Measurements from ENCODE around the gene MANF.

MANF gene

GRCh38 chr3:51390246-51391074, 5.4 kb downstream of the MANF start:
- no peak for DNase-seq

GRCh38 chr3:51391075-51391565, 6.0 kb downstream of the MANF start, which contains the start of gene RBM15B:
TSS of gene RBM15B (plus strand) at chr3:51391285. CDS start at chr3:51391400, 115 bp downstream.
- peak; percentile 97 for DNase-seq

GRCh38 chr3:51391566-51392354, 6.7 kb downstream of the MANF start:
- peak; percentile 22 for DNase-seq

GRCh38 chr3:51392355-51393133, 7.5 kb downstream of the MANF start:
- no peak for DNase-seq

- DNase-seq, result no peak
These were observed 8.0 kb downstream of the MANF start for GRCh38 chr3:51393134-51393495.

- DNase-seq, result no peak
These were observed 8.5 kb downstream of the MANF start for GRCh38 chr3:51393564-51393963.

- DNase-seq, result no peak
These were observed 9.4 kb downstream of the MANF start for GRCh38 chr3:51394541-51394940.

- no peak for DNase-seq
These were observed 10.6 kb downstream of the MANF start for GRCh38 chr3:51395493-51396213.

- DNase-seq, result no peak
These were observed 11.3 kb downstream of the MANF start for GRCh38 chr3:51396401-51396800.

GRCh38 chr3:51397392-51397791, 12.3 kb downstream of the MANF start:
- DNase-seq, result no peak

GRCh38 chr3:51398595-51399310, 13.7 kb downstream of the MANF start:
- no peak for DNase-seq

- no peak for DNase-seq
These were observed 15.1 kb downstream of the MANF start for GRCh38 chr3:51400166-51400565.

GRCh38 chr3:51401735-51402134, 16.6 kb downstream of the MANF start:
- no peak for DNase-seq

GRCh38 chr3:51403675-51404074, 18.6 kb downstream of the MANF start:
- DNase-seq, result no peak

- no peak for DNase-seq
These were observed 22.9 kb downstream of the MANF start for GRCh38 chr3:51408021-51408420.

GRCh38 chr3:51408813-51409212, 23.7 kb downstream of the MANF start:
- no peak for DNase-seq

GRCh38 chr3:51422211-51422610, 37.1 kb downstream of the MANF start:
- no peak for DNase-seq

- no peak for DNase-seq
These were observed 41.8 kb downstream of the MANF start for GRCh38 chr3:51426921-51427320.

- DNase-seq, result no peak
These were observed 44.0 kb downstream of the MANF start for GRCh38 chr3:51429138-51429537.

GRCh38 chr3:51434110-51434509, 49.0 kb downstream of the MANF start:
- no peak for DNase-seq

GRCh38 chr3:51434746-51435327, 49.7 kb downstream of the MANF start:
- DNase-seq, result peak; percentile 65
